A204.1 (cell line): ENCODE results near the gene CDCA8.

Experiments
- FAIRE-seq: peaks from 2 replicates; lab custom pipeline; 2012; peaks lifted over from hg19 to GRCh38; lab: Jason Lieb, UNC

CDCA8 gene

DNA sequence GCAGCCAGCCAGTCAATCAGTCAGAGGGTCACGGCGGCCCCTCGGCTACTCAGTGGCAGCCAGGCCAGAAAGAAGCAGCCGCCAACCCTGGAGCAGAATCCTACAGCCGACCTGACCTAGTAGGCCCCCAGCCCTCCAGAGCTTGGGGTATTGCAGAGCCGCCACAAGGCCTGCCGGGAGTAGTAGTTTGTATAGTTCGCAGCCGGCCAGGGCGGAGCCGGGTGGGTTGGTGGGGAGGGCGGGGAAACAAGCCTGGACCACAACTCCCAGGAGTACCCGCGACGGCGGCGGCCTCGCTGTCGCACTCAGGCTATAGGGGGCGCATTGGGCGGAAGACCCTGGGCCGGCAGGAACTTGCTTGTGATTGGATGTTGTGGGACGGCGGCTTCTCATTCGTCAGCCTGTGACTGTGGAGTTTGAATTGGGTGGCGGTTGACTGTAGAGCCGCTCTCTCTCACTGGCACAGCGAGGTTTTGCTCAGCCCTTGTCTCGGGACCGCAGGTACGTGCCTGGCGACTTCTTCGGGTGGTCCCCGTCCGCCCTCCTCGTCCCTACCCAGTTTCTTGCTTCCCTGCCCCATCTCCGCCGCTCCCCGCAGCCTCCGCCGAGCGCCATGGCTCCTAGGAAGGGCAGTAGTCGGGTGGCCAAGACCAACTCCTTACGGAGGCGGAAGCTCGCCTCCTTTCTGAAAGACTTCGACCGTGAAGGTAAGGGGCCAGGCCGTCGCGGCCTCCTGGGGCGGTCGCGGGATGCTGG is at the start of gene CDCA8:
CDCA8 (plus strand) TSS at position 439 of the 756 bp plus-strand sequence; CDS start at position 614, 175 bp downstream.
- peak; percentile 90 for FAIRE-seq

- FAIRE-seq = no peak
These were observed 45.0 kb upstream of the CDCA8 start for GRCh38 chr1:37647281-37647680.

DNA sequence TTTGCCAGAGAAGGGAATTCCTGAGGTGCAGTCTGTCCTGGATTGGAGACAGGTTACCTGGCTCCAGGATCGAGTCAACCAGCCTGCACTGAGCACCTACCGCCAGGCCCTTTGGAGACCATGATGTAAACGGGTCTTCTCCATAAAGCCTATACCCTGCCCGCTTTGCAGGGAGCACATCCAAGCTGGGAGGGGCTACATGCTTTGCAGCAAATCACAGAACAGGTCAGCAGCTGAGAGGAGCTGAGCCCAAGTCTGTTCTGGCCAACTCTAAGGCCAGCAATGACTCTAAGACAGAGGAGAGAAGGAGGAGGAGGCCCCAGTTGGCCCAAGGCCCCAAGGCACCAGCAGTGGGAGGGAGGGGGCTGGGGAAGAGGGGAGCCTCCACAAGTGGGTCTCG is 42.1 kb upstream of the CDCA8 start:
- FAIRE-seq = no peak

- no peak for FAIRE-seq
These were observed 41.6 kb upstream of the CDCA8 start for GRCh38 chr1:37650721-37651120.

GRCh38 chr1:37651803-37652202 is 40.5 kb upstream of the CDCA8 start:
- no peak for FAIRE-seq

- no peak for FAIRE-seq
These were observed 39.3 kb upstream of the CDCA8 start for GRCh38 chr1:37652976-37653375.

DNA sequence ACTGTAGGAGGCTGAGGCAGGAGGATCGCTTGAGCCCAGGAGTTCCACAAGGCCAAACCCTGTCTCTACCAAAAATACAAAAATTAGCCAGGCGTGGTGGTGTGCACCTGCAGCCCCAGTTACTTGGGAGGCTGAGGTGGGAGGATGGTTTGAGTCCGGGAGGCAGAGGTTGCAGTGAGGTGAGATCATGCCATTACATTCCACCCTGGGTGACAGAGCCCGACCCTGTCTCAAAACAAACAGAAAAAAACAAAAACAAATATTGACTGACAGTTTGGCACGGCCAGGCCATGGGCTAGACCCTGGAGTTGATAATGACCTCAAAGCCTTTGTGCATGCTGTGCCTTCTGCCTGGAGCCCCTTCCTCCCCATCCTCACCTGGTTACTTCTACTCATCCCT is 38.4 kb upstream of the CDCA8 start:
- no peak for FAIRE-seq

- no peak for FAIRE-seq
These were observed 37.0 kb upstream of the CDCA8 start for GRCh38 chr1:37655274-37655673.

GRCh38 chr1:37656026-37656425 is 36.3 kb upstream of the CDCA8 start:
- FAIRE-seq = no peak

GRCh38 chr1:37656881-37657280 is 35.4 kb upstream of the CDCA8 start:
- no peak for FAIRE-seq

- no peak for FAIRE-seq
These were observed 34.5 kb upstream of the CDCA8 start for GRCh38 chr1:37657620-37658412.

- FAIRE-seq = no peak
These were observed 33.8 kb upstream of the CDCA8 start for GRCh38 chr1:37658486-37658885.

DNA sequence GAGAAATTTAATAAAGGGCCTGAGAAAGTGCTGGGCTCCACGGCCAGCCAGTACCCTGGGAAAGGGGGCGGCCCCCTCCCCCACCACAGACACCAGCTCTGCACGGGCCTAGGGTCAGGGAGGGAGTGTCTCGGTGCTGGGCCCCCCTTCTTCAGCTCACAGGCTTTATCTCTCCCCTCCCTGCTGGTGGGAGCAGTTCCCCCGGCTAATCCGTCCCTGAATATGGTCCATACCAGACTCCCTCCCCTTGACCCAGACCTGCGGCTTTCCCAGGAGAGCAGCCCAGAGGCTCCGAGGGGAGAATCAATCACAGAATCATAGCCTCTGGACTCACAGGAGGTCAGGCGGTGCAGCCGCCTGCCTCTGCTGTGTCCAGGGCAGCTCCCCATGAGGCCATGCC is 31.7 kb upstream of the CDCA8 start:
- no peak for FAIRE-seq

DNA sequence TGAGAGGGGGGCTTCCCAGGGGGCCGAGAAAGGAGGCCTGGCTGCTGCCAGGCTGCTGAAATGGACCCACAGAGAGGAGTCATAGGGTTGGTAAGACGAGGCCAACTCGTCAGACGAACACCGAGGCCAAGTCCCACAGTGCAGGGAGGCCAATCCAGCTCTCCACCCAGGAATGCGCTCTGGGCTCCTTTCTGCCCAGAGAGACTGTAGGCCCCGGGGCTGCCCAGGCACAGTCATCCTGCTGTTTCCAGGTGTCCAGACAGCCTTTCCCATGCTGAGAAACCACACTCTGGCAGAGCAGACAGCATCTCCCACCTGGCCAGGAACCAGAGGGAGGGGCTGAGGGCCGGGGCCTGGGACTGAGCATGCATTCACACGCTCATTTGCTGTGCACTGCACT is 30.9 kb upstream of the CDCA8 start:
- FAIRE-seq = no peak

- no peak for FAIRE-seq
These were observed 30.1 kb upstream of the CDCA8 start for GRCh38 chr1:37662031-37662755.

- no peak for FAIRE-seq
These were observed 28.8 kb upstream of the CDCA8 start for GRCh38 chr1:37663426-37664000.

DNA sequence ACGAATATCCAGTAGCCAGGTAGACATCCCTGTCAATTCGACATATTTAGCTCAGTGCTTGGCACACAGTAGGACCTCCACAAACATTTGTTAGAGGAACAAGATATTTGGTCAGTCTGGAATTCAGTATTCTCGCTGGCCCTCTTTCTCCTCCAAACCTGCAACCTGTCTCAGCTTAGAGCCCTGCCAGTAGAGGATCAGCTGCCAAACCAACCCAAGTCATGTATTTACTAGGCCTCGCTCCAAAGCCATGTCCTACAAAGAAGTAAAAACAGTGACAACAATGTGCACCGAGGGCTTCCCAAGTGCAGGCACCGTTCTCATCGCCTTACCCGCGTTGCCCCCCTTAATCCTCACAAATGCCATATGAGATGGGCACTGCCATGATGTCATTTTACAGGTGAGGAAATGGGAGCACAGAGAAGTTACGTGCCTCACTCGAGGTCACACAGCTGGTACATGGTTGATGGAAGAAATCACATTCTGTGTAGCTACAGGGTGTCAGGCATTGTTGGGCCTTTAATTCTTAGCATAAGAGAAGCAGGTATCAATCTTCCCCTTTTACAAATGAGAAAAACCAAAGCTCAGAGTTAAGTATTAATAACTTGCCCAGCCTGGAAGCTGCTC is 26.0 kb upstream of the CDCA8 start:
- no peak for FAIRE-seq

- no peak for FAIRE-seq
These were observed 25.2 kb upstream of the CDCA8 start for GRCh38 chr1:37667023-37667671.

- no peak for FAIRE-seq
These were observed 22.2 kb upstream of the CDCA8 start for GRCh38 chr1:37670133-37670532.

- no peak for FAIRE-seq
These were observed 21.1 kb upstream of the CDCA8 start for GRCh38 chr1:37671261-37671660.

DNA sequence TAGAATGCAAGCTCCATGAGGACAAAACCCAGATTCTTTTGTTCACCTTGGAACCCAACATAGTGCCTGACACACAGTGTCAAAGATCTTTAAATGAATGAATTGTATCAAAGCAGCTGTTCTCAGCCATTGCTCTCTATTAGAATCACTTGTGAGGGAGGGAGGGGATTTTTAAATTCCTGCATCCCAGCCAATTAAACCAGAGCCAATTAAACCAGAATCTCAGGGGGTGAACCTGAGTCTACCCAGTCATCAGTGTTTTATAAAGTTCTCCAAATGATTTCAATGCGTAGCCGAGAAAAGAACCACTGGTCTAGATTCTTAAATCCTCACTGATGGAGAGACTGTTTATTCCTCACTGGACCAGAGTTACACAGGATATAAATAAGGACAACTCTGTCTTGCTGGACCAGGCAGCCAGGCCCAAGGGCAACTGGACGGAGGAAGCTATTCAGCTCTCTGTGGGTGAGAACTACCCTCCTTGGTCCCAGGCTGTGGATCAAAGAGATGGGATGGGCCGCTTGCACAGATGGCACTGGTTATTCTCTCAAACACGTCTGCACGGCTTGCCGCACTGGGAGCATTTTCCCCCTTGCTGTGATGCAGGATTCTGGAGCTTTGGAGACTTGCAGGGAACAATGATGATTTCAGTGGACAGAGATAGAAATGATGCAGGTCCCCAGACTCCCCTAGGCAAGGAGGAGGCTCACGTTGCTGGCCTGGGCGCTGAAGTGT is 20.0 kb upstream of the CDCA8 start:
- no peak for FAIRE-seq
